ENCODE measurements around the gene KRT36.

KRT36 gene

DNA sequence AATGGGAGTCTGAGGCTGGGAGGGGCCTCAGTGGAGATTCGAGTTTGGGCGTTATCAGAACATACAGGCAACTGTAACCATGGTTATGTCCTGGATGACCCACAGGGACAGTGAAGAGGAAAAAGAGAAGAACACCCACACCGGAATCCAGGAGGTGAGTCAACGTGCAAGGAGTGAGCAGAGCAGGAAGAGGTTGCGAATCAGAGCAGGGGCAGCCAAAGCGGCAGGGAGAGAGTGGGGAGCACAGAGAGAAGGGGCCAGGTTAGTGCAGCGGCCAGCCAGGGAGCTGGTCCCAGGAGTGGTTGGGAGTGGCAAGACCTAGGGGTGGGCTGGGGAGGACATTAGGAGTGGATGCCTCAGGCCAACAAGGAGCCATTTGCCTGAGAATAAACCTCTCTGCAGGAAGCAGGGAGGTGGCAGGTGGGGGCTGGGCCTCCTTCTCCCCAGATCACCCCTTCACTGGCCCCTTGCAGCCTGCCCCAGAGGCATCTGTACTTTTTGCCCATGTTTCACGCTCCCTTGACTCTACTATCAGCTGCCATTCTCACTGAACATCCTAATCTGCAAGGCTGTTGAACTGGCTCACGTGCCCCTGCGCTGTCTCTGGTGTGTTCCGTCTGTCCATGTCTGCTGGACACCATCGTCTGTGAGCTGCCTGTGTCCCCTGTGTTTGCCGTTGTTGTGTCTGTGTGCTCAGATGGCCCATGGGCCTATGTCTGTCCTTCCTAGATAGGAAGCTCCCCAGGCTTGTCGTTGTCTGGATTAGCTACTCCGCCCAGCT is 10.6 kb upstream of the KRT36 start:
- DNase-seq: no peak

- no peak for DNase-seq
Measured at GRCh38 chr17:41499714-41500113, 10.0 kb upstream of the KRT36 start.

DNA sequence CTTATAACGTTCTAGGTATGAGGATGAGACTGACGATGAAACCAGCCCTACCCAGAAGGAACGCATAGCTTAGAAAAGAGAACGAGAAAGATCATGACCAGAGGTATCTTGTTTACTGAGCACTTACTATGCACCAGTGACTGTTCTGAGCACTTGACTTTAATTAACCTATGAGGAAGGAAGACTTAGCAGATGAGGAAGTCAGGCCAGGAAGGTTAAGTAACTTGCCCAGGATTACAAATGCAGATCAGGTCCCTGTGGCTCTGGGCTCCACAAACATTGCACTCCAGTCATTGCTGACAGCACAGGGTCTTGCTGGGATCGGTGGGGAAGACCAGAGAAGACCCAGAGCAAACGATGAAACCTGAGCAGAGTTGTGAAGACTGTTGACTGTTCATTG is 8.6 kb upstream of the KRT36 start:
- DNase-seq: no peak

- peak; percentile 65 for DNase-seq
Measured at GRCh38 chr17:41496803-41497484, 7.2 kb upstream of the KRT36 start.

GRCh38 chr17:41494524-41494923 is 4.8 kb upstream of the KRT36 start:
- no peak for DNase-seq

DNA sequence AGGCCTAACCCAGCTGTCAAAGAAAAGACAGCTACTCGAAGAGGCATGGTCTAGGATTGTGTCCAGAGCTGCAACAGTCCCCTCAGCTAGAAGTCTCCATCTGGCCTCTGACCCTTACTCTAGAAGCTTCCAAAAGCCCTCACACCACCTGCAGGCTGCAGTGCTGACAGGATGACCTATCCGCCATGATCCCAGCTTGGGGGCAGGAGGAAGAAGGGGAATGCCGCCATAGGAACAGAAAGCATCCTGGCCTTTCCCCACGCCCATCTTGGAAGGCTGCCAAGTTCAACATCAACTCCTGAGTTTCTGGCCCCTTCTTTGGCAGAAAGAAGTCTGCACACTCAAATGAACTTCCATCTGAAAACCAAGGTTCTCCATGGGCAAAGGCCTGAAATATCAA is 3.1 kb upstream of the KRT36 start:
- DNase-seq: no peak

DNA sequence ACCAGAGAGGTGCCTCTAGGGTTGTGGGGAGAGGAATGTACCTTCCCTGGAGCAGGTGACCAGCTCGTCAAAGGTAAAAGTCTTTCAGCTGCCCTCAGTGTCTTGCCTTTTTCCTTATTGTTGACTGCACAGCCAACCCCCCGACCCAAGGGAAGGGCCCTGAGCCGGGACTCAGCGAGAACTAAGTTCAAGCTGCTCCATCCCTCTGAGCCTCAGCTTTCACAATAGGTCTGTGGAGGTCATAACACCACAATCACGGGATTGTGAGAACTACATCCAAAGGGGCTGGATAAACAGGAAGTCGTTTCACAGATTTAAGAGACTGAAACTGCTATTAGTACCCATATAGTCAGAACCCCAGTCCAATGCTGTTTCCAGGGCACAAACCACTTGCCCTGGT is 2.6 kb upstream of the KRT36 start:
- no peak for DNase-seq

GRCh38 chr17:41491476-41491875 is 1.8 kb upstream of the KRT36 start:
- no peak for DNase-seq

GRCh38 chr17:41490000-41490990 is 585 bp upstream of the KRT36 start:
- no peak for DNase-seq

- no peak for DNase-seq
Measured at GRCh38 chr17:41486809-41487530, 2.7 kb downstream of the KRT36 start.

DNA sequence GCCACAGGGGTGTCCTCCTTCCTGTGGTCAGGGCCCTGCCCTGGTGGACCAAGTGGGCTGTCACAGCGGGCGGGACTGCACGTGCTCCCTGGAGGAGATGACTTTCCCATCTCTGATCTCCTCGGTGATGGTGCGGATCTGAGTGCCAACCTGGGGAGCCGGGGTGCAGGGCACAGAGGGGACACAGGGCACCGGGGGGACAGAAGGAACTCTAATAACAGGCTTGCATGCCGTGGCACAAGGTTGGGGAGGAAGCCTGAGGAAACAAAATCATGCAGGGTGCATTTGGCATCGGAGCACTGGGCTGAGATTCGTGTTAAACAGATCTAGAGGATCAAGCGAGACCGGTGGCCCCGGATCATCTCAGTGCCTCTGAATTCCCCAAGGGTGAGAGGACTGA is 3.4 kb downstream of the KRT36 start:
- DNase-seq: no peak

GRCh38 chr17:41484920-41485904 is 4.5 kb downstream of the KRT36 start:
- no peak for DNase-seq

DNA sequence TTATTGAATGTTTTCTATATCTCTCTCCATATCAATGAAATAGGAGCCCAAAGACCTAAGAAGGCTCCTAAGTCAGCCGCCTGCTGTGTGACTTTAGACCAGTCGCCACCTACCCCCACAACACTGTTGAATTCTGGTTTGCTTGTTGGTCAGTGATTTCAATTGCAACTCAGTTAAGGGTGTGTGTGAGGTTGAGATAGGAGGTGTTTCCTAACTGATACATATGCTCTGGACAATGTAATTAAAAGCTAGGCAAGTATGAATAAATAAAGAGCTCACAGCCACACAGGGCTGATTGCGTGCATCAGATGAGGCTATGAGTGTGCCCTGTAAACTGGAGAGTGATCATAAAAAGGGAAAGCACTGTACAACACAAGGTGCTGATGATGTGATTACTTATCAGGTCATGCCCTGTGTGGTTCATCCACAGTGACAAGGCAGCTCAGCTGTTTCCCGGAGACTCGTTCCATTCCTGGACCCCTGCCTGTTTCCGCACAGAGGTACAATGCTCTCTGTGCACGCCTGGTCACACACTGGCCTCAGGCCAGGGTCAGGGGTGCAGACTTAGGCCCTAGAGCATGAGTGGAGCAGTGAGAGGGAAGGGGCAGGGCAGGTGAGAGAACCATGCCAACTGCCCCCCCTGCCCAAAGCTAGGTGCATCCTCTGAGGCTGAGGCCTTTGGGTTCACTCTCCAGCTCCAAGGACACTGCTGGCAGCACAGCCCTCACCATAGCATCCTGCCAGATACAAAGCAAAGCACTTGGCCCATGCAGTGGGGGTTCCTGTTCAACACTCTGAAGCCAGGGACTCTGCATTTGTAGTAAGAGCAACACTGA is 5.5 kb downstream of the KRT36 start:
- DNase-seq: no peak

DNA sequence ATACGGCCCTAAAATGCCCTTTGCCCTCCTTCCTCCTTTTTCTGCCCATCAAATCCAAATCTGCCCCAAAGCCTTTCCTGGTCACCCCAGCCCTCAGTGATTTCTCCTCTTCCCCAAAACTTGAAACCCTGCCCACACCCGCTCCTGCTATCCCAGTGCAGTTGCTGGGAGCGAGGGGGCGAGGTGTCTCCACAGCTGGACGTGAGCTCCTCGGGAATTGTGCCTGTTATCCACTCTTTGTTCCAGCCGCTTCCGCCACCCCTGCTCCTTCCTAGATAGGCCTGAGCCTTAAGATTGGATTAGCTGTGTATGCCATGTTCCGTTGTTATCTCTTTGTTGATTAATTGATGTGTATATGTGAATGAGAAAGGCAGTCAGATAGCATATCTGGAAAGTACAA is 6.2 kb downstream of the KRT36 start:
- no peak for DNase-seq

GRCh38 chr17:41481036-41481435 is 8.7 kb downstream of the KRT36 start, which contains the start of gene KRT35:
KRT35 (minus strand) TSS chr17:41481151; CDS start chr17:41481097, 54 bp downstream.
- no peak for DNase-seq

DNA sequence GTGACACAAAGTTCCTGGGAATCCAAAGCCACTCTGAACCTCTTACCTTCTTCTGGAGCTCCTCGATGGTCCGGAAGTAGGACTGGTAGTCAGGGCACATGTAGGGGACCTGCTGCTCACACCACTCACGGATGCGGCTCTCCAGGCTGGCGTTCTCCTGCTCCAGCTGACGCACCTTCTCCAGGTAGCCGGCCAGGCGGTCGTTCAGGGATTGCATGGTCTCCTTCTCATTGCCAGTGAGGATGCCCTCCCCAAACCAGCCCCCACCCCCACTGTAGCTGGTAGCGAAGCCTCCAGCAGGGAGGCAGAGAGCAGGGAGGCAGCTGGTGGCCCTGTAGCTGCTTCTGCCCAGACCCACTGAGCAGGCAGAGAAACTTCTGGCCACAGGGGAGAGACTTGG is 9.1 kb downstream of the KRT36 start:
- DNase-seq: no peak

- no peak for DNase-seq
Measured at GRCh38 chr17:41480136-41480535, 9.6 kb downstream of the KRT36 start.

DNA sequence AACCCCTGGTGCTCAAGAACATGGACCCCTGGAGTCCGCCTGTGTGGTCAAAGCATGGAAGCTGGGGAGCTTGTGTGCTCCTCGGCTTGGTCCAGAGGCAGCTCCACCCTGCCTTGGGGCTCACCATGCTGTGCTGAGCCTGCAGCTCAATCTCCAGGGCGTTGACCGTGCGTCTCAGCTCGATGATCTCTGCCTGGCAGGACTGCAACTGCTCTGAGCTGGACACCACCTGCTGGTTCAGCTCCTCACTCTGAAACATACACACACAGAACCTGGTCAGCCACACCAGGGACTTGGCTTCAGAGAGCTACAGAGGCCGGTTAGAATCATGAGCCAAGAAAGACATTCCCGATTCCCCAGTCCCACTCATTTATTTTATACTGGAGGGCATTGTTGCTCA is 11.5 kb downstream of the KRT36 start:
- DNase-seq: no peak

GRCh38 chr17:41476866-41477815 is 12.6 kb downstream of the KRT36 start:
- no peak for DNase-seq
